GM18507 (cell line): ENCODE data around the gene VTI1A.
"Not testable (repeated sequence)": the region's sequence is repeated elsewhere in the genome, so short reads cannot be mapped to it uniquely, and the experiment has no call there.

Experiments used
- DNase-seq: peaks from one replicate; pipeline ENCODE4 v3.0.0; 2011; ENCODE audit warnings: low read depth; ENCODE audit not compliant: insufficient read length; ENCODE audit errors: extremely low spot score
- FAIRE-seq: peaks from 2 replicates; lab custom pipeline; 2011; peaks lifted over from hg19 to GRCh38; lab: Jason Lieb, UNC

The VTI1A gene

DNA sequence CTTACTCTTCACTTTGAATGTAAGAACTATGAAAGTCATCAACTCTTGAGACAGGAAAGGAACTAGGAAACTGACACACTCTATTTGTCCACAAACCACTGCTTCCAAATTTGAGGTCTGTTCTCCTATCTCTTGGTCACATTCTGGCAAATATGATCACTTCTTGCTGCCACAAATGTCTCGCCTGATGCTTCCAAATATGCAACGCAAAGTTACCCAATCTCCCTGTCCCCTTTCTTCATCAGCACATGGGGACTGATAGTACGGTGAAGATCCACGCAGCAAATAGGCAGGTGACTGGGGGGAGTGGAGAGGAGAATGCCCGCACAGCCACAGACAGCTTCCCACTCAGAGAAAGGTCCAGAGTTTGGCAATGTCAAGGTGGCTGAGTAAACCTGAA, 410.5 kb downstream of the VTI1A start:
- FAIRE-seq (no peak), DNase-seq (no peak)

DNA sequence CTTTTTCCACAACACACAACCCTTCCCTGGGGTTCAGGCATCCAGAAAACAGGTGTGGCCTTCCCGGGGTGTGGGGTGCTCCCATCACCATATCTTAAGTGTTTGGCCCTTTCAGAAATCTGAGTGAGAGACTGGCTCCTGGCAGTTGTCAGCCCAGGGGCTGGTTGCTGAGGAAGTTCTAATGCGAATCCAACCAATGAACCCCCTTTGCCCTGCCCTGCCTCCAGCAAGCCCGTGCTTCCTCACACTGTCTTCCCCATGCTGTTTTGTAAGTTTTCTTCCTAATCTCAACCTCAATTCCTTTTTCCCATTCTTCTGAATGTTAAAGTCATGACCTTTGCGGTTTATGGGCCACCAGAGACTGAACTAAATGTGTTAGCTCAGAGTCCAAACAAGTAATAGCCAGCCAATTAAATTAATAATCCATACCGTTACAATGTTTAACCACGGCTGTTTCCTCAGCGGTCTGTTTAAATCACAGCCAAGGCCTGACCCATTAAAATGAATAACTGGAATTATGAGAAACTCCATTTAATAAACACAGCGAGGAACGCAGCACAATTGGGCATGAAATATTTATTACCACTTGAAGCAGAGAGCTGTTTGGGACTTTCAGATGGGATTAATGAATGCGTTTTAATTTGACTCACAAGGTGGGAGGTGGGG, 412.1 kb downstream of the VTI1A start:
- FAIRE-seq, result no peak
- no peak for DNase-seq

DNA sequence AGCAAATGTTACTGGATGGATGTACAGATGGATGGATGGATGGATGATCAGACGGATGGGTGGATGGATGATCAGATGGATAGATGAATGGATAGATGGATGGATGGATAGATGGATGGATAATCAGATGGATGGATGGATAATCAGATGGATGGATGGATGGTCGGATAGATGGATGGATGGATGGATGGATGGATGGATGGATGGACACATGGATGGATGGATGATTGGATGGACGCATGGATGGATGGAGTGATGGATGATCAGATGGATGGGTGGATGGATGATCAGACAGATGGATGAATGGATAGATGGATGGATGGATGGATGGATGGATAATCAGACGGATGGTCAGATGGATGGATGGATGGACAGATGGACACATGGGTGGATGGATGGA, 412.8 kb downstream of the VTI1A start:
- FAIRE-seq (no peak), DNase-seq (no peak)

DNA sequence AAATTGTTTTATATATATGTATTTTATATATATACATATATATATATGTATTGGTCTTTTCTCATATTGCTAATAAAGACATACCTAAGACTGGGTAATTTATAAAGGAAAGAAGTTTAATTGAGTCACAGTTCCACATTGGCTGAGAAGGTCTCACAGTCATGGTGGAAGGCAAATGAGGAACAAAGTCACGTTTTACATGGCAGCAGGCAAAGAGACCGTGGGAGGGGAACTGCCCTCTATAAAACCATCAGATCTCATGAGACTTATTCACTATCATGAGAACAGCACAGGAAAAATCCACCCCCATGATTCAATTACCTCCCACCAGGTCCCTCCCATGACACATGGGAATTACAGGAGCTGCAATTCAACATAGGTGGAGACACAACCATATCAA, 416.4 kb downstream of the VTI1A start:
- not testable (repeated sequence) for DNase-seq, FAIRE-seq
